ENCODE results near the gene IFI30.
"Not testable (repeated sequence)": the region's sequence is repeated elsewhere in the genome, so short reads cannot be mapped to it uniquely, and the experiment has no call there.

Gene IFI30

DNA sequence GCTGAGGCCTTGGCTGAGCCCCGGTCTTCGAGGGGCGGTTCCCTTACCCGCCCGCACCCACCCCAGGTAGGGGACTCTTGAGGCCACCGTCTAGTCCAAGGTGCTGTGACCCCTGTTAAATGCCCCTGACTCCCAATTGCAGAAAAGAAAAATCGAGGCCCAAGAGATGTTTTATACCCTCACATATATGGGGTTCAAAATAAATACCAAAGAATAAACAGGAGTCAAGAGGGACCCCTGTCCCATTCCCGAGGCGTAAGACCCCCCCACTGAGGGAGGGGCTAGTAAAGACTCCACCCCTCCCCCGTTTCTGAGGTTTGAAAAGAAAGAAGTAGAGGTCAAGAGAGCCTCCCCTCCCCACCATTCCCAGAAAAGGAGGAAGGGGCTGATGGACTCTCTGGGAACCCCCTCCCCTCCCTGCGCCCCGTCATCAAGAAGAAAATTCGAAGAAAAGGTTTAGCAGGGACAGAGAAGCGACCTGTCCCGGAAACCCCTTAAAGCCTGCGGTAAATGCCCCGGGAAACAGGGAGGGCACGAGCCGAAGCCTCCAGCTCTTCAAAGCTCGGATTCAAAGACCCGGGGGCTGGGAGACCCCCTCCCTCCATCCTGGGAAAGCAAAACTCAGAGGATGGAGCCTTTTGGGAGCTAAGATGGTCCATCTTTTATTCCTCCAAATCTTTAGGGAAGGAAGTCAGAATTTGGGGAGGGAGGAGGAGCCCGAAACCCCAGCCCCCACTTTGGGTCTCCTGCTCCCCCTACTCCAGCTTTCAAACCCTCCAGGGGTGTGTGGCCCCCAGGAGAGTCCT is 31.0 kb downstream of the IFI30 start:
- no peak for DNase-seq (ENCODE audit: low read depth, low spot score)
- POLR2A ChIA-PET = interaction anchor here (0.9 to 3.3 kb wide), 4 partner anchors 20 to 77 kb away, joined by 3 to 26 read pairs (median 4); partner anchors contain the start of gene JUND
- H3K4me3 ChIP-seq (ENCODE audit: low read depth, low read length) = peak overlapping the region; percentile 71
- CTCF ChIA-PET = interaction anchor here (1.1 to 11.1 kb wide), 10 partner anchors 11 to 145 kb away, joined by 3 to 217 read pairs (median 6); partner anchors contain the start of gene MPV17L2
- TF ChIP-seq, protein P1, sequence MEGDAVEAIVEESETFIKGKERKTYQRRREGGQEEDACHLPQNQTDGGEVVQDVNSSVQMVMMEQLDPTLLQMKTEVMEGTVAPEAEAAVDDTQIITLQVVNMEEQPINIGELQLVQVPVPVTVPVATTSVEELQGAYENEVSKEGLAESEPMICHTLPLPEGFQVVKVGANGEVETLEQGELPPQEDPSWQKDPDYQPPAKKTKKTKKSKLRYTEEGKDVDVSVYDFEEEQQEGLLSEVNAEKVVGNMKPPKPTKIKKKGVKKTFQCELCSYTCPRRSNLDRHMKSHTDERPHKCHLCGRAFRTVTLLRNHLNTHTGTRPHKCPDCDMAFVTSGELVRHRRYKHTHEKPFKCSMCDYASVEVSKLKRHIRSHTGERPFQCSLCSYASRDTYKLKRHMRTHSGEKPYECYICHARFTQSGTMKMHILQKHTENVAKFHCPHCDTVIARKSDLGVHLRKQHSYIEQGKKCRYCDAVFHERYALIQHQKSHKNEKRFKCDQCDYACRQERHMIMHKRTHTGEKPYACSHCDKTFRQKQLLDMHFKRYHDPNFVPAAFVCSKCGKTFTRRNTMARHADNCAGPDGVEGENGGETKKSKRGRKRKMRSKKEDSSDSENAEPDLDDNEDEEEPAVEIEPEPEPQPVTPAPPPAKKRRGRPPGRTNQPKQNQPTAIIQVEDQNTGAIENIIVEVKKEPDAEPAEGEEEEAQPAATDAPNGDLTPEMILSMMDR (IDR thresholded peaks at IDR 0.05; ENCODE audit: insufficient read depth, low read length, missing control alignments) = no peak

GRCh38 chr19:18205200-18205892 is 31.7 kb downstream of the IFI30 start:
- POLR2A ChIA-PET = interaction anchor here (0.9 to 3.3 kb wide), 4 partner anchors 19 to 76 kb away, joined by 3 to 26 read pairs (median 4); partner anchors contain the start of gene JUND
- TF ChIP-seq, protein P1 (IDR thresholded peaks at IDR 0.05; ENCODE audit: insufficient read depth, low read length, missing control alignments) = no peak
- CTCF ChIA-PET = interaction anchor here (1.1 to 11.1 kb wide), 11 partner anchors 12 to 209 kb away, joined by 3 to 217 read pairs (median 5); partner anchors contain the start of gene MPV17L2
- peak overlapping the region; percentile 71 for H3K4me3 ChIP-seq (ENCODE audit: low read depth, low read length)
- DNase-seq (ENCODE audit: low read depth, low spot score) = no peak

DNA sequence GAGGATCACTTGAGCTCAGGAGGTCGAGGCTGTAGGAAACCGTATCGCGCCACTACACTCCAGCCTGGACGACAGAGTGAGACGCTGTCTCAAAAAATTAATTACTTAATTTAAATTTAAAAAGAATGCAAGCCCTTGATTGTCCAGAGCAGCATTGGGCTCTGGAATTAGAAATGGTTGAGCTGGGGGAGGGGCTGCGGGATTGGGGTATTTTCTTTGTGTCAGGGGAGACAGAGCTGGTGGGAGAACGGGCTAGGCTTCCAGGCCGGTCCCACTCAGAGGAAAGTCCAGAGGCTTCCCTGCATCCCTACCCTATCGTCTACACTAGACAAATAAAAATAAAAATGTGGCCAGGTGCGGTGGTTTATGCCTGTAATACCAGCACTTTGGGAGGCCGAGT is 32.4 kb downstream of the IFI30 start:
- CTCF ChIA-PET = interaction anchor here (1.2 to 11.1 kb wide), 9 partner anchors 12 to 208 kb away, joined by 3 to 217 read pairs (median 8); partner anchors contain the start of gene MPV17L2
- 0 out of 2 replicates have a peak overlapping the region, but pooled peaks have one; percentile 71 for H3K4me3 ChIP-seq (ENCODE audit: low read depth, low read length)
- POLR2A ChIA-PET = interaction anchor here (1.2 to 3.3 kb wide), 3 partner anchors 18 to 75 kb away, joined by 3 to 26 read pairs (median 4); partner anchors contain the start of gene JUND
- TF ChIP-seq, protein P1 (IDR thresholded peaks at IDR 0.05; ENCODE audit: insufficient read depth, low read length, missing control alignments) = no peak
- DNase-seq (ENCODE audit: low read depth, low spot score) = no peak

GRCh38 chr19:18208098-18208951 is 34.7 kb downstream of the IFI30 start:
- no peak for DNase-seq (ENCODE audit: low read depth, low spot score)
- ChIA-PET CTCF (interaction anchor here (0.6 to 11.1 kb wide), 15 partner anchors 12 to 208 kb away, joined by 3 to 217 read pairs (median 5); partner anchors contain the start of gene MPV17L2), POLR2A (interaction anchor here (0.6 to 0.9 kb wide), 3 partner anchors 72 to 122 kb away, joined by 3 read pairs; no protein-coding TSS in a partner anchor)
- peak overlapping the region; percentile 27 for H3K4me3 ChIP-seq (ENCODE audit: low read depth, low read length)
- TF ChIP-seq, protein P1 (IDR thresholded peaks at IDR 0.05; ENCODE audit: insufficient read depth, low read length, missing control alignments) = peak; percentile 66

GRCh38 chr19:18209912-18210311 is 36.3 kb downstream of the IFI30 start:
- DNase-seq (ENCODE audit: low read depth, low spot score); H3K4me3 ChIP-seq (ENCODE audit: low read depth, low read length); POLR2A ChIA-PET: not testable (repeated sequence)
- CTCF ChIA-PET = interaction anchor here (1.3 to 11.1 kb wide), 4 partner anchors 13 to 97 kb away, joined by 4 to 217 read pairs (median 4); a partner anchor contains a TSS

DNA sequence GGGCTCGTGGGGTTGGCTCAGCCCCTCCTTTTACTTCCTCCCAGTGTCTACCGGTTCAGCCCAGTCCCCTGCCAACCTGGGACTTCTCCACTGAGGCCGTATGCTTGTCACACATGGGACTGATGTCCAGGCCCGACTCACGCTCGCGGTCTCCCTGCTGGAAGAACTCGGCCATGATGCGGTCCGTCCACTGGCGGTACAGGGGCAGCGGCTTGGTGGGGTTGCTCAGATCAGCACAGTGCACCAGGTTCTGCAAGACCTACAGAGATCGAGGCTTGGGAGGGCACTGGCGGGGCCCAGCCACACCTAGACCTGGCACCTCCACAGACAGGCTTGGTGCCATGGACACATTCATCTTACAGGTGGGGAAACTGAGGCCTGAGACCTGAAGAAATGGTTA is 38.1 kb downstream of the IFI30 start:
- POLR2A ChIA-PET = interaction anchor here (0.6 kb wide), 1 partner anchor 42 kb away, joined by 5 read pairs; no protein-coding TSS in a partner anchor
- TF ChIP-seq, protein P1 (IDR thresholded peaks at IDR 0.05; ENCODE audit: insufficient read depth, low read length, missing control alignments) = no peak
- no peak for DNase-seq (ENCODE audit: low read depth, low spot score)
- CTCF ChIA-PET = interaction anchor here (0.9 kb wide), 1 partner anchor 41 kb away, joined by 3 read pairs; no protein-coding TSS in a partner anchor
- H3K4me3 ChIP-seq (ENCODE audit: low read depth, low read length) = no peak overlapping the region

All from AG04449 (cell line).